Activated CD8-positive, alpha-beta memory T cell treated with anti-CD3 and anti-CD28 coated beads for 48 hours (primary cell): ENCODE measurements around the gene ARMC3.
"Not testable (repeated sequence)": the region's sequence is repeated elsewhere in the genome, so short reads cannot be mapped to it uniquely, and the experiment has no call there.

Source experiments
- DNase-seq, 3 experiments: peaks; one replicate each; pipeline ENCODE4 v3.0.0-alpha.2; 2020; ENCODE audit warnings: low read depth in 2 of 3, low spot score in 2 of 3

The ARMC3 gene

DNA sequence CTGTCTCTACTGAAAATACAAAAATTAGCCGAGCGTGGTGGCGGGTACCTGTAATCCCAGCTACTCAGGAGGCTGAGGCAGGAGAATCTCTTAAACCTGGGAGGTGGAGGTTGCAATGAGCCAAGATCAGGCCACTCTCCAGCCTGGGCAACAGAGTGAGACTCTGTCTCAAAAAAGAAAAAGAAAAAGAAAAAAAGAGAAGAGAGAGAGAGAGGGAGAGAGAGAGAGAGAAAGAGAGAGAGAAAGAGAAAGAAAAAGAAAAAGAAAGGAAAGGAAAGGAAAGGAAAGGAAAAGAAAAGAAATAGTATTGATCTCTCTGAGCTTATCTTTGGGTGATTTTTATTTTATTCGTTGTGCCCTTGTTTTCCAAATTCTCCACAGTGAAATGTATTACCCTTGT lies 1.2 kb downstream of the ARMC3 start:
- DNase-seq, result not testable (repeated sequence)

DNA sequence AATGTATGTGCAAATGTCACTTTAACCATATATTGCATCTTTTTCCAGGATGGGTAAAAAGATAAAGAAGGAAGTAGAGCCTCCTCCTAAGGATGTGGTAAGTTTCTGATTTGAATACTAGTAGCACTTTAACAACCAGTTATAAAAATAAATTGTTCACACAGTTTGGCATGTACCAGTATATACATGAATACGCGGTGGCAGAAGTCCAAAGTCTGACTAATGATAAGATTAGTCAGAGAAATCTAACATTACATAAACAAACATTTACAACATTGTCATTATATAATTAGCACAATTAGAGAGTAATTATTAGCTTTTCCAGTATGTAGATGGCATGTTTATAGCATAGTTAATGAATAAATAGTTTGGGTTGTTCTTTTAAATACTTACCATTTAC lies 4.1 kb downstream of the ARMC3 start:
- no peak for DNase-seq

DNA sequence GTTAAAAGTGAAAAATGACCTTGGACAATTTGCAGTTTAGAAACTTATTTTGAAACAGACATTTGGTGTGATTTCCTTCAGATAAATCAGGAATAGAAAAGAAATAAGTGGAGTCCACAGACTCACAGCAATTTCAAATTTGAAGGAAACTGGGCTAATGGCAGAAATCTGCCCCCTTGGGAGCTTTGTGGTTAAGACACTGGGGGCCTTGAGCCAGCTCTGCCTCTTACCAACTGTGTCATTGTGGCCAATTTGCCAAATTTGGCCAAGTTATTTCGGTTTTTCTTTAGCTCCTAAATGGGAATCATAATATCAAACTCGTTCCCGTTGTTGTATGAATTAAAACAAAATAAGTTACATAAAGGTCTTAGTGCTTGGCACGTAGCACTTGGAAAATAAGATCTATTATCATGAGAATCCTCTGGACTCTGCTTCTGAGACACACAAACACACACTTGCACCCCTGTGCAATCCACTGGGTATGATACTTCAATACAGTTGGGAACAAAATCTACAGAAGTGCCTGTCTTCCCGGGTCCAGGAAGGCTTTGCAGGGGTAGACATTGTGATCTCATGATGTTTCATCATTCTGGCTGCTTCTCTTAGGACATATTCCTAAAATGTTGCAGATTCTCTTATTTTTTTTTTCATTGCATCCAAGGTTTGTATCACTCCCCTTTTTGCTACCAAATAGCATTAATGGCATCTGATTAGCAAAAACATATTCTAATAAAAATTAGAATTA lies 4.9 kb downstream of the ARMC3 start:
- no peak for DNase-seq

DNA sequence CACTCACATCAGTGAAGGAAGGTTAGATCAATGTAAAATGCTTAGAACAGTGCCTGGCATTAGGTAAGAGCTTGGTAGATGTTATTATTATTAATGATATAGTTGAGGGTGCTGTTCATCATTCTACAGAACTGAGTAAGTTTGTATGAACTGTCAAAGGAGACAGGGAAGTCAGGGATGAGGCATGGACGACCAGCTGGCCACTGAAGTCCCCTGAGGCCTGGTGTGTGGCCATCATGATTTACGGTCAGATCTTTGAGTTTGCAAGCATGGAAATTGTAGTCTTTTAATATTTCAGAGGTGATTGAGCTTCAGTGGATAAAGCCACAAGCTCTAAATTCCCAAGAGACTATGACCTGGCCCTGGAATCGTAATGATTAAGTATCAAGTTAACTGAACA lies 6.9 kb downstream of the ARMC3 start:
- DNase-seq, result no peak

DNA sequence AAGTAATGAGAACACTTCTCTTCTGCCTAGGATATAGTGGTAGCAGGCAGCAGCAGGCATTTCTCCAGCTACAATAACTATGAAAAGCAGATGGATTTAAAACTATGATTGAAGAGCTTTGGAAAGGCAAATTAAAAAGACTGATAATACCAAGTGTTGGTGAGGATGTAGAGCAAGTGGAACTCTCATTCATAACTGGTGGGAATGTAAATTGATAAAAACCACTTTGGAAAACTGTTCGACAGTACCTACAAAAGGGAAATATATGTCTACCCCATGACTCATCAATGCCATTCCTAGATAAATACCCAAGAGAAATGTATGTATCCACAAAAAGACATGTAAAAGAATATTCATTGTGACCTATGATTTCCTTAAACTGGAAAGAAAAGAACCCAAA lies 14.6 kb downstream of the ARMC3 start:
- no peak for DNase-seq

DNA sequence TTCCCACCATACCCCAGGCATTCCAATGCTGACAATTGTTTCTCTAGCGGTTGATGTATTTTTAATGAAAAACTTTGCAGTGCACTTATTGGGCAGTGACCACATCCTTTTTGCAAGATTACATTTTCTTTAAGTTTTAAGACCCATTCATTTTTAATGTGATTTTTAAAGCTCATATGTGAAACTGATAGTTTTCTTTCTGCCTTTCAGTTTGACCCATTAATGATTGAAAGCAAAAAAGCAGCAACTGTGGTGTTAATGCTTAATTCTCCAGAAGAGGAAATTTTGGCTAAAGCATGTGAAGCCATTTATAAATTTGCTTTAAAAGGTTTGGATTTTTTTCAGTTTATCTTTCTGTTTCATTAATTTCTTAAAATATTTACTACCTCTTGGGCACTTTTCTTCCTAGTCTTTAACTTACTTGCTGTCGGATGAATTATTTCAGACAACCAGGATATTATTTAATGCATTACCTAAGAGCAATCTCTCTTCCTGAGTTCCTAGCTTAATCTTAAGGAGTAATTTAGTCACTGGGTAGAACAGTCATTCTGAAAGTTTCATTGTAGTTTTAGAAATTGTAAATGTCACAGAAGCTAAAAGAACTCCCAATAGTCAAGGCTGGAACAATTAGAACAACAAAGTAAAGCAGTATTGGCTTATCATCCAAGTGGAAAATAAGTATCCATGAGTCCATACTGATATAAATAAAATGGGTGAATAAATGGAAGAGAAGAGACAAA lies 18.3 kb downstream of the ARMC3 start:
- no peak for DNase-seq

DNA sequence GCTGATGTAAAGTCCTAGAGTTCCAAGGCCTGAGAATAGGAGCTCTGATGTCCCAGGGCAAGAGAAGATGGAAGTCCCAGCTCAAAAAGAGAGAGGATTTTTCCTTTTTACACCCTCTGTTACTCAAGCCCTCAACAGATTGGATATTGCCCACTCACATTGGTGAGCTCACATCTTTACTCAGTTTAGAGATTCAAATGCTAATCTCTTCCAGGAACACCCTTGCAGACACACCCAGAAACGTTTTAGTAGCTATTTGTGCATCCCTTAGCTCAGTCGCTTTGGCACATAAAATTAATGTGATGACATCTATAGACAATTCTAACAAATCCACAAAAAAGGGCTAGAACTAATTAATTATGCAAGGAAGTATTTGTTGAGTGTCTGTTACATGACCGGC lies 27.1 kb downstream of the ARMC3 start:
- DNase-seq, result no peak

DNA sequence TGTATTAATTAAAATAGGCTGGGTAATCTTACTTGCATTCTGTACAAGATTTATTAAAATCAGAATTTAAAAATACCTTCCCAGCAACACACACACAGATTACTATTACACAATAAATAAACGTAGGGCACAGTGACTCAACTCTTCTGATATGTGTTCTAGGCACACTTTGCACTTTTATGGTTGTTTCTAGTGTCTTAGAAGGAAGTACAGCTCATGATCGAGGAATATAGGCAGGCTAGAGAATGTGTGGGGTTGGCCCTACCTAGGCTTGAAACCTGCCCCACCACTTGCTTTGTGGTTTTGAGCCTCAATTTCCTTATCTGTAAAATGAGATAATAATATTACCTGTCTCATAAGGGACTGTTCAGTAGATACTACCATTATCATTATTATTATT lies 30.5 kb downstream of the ARMC3 start:
- DNase-seq, result no peak

DNA sequence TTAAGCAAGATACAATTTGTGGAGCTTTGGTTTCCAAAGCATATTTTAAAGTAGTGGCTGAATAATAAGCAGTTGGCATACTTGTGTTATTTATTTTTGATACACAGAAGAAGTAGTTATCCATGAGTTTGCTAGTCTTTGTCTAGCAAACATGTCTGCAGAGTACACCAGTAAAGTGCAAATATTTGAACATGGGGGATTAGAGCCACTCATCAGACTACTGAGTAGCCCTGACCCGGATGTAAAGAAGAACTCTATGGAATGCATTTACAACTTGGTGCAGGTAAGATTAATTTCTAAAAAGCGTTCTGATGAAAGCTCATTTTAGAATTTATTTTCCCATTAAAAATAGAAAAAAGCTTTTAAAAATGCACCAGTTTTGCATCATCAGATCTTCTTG lies 31.4 kb downstream of the ARMC3 start:
- no peak for DNase-seq

DNA sequence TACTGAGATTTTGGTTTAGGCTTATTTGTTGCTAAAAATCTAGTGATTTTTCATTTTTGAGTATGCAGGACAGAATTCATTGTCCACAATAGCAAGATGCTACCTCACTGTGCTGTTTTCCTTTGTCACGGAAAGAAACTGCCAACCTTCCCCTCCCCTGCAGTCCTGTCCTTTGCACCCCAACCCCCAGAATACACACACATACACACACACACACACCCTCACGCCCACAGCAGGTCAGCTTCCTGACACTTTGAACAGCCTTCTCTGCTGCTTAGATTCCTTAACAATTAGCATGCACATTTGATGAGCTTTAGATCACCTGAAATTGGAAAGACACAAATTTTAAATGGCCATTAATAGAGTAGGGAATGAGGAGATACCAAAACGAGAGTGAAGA lies 32.1 kb downstream of the ARMC3 start:
- no peak for DNase-seq

DNA sequence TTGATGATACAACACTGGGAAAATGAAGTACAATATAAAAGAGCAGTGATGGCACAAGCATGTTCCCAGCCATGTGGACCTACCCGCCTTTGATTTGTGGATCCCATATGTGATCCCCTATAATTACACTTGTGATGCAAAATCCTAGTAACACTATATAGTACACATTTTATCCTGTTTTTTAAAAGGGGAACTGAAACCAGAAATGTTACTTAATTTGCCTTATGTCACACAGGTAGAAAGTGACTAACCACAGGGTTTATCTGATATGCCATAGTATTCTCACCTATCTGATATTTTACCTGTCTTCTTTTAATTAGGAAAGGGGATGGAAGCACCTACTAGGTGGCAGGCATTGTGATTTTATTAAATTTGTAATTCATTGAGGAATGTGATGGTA lies 35.0 kb downstream of the ARMC3 start:
- DNase-seq, result no peak

DNA sequence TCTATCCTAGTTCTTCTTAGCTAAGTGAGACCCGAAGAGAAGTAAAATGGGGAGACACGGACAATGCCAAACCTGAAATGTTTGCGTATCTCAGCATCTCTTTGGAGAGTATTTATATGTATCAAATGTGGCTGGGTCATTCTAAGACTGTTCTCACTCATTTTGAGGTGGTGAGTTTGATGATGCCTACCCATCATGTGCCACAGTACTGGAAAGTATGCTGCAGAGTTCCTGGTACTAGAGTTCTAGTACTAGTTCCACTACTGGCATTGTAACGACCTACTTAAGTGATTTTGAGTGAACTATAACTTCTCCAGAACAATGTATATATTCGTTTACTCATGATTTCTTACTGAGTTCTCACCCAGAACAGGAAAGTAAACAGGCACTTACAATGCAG lies 41.9 kb downstream of the ARMC3 start:
- DNase-seq, result no peak

DNA sequence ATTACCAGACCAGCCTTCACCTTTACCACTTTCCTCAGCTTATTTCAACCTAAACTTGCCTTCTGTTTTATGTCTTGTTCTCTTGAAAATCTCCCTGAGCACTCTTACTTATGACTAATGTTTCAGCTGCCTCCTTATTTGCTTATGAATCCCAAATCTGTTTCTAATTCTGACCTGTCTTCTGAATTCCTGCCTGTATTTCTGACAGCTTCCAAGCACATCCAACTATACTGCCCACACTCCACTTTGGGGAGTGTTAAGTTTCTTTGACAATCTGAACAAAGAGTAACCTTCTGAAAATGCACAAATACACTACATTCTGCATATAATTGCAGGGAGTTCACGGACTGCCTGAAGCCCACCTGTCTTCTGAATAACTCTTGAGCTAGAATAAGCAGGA lies 48.7 kb downstream of the ARMC3 start:
- no peak for DNase-seq

DNA sequence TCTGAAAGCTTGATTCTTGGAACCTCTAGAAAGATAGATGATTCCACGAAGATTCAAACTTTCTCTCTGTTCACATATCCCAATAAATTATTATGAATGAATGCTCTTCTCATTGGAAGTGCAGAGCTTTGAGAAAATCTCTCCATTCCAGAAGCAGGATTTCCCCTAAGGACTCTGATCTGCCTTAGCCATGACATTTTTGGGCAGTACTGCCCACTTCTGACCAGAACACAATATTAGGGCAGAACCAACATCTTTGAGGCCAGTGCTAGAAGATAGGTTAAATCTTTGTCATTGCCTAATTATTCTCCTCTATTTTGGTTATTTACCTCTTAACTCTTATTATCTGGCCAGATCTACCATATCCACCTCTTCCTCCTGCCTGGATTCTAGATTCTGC lies 49.9 kb downstream of the ARMC3 start:
- no peak for DNase-seq

DNA sequence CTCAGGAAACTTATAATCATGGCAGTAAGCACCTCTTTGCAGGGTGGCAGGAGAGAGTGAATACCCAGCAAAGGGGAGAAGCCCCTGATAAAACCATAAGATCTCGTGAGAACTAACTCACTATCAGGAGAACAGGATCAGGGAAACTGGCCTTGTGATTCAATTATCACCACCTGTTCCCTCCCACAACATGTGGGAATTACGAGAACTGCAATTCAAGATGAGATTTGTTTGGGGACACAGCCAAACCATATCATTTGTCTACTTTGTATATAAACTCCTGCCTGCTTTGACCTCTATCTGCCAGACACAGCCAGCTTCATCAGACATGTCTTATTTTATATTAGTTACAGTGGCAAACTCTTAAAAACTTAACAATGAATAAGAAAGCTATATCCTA lies 50.4 kb downstream of the ARMC3 start:
- DNase-seq, result no peak

DNA sequence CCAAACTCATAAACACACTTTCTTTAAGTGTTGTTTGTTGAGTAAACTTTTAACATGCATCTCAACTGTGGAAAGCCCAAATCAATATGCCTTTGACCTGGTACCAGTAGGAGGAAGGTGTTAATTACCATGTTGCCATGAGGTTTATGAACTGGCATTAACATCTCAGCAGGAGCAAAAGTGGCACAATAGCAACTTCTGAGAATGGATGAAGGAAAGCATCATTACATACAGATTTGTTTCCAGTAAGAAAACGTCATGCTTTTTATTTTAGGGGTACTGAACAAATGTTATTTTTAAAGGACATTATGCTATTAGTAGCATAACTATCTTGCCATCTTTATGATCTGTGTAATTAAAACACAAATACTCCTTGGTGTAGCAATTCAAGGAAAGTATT lies 51.1 kb downstream of the ARMC3 start:
- DNase-seq, result no peak

DNA sequence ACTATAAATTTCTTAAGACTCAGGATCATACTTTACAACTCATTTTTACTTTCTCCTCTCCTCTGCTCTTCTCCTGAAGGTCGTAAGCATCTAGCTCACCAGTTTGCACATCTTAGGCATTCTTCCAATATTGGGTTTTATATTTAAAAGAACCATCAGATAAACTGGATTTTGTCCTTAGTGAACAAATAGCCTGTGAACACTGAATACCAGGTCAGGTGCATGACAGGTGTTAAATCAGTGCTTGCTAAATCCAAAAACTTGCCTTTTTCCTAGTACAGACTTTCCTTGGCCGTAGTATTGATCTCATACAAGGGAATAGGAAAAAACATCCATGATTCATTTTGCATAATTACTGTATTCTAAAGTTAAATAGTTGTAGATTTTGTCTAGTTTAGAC lies 53.0 kb downstream of the ARMC3 start:
- no peak for DNase-seq

DNA sequence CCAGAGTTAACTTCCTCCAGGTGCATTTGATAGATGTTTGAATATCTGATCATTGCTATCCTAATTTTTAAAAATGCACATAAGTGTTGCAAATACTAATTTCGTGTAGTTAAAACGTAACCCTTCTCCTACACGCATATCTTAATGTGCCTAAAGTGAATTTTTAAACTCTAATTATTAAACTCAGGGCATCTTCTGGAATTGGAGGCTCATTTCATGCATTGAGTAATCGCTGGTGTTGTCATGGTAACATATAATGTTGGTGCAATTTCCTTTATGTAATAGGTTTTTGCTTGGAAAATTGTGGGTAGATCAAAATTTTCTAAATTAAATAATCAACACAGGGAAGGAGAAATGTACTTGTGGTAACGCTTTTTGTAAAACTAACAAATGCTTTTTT lies 56.2 kb downstream of the ARMC3 start:
- no peak for DNase-seq

DNA sequence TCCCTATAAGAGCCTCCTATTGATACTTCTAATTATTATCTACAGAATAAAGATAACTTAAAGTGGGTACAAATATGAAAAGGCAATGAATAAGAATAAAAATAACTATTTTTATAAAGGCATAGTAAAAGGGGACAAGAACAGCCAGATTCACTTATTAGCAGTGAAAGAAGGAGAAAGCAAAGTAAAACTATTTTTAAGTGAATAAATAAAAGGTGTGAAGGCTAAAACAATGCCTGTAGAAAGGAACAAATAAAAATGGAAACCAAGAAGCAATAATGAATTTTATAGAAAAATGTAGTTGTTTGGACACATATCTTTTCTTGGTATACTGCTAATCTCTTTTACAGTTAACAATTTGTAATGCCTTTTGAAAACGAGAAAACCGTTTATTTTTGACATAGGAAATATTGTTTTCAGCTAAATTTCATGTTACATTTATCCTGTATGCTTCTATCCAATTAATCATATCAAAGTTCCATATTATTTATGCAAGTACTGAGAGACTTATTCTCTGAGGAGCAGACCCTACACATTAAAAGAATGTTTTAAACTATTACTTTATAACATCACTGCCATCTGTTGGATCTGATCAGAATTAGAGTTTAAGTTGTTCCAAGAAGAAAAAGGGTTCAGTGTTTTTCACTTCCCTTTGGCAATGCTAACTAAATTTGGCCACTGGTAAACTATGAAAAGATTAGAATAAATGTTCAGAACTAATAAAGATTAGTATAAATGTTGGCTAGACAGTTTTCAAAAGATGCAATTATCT lies 59.1 kb downstream of the ARMC3 start:
- DNase-seq, result no peak

DNA sequence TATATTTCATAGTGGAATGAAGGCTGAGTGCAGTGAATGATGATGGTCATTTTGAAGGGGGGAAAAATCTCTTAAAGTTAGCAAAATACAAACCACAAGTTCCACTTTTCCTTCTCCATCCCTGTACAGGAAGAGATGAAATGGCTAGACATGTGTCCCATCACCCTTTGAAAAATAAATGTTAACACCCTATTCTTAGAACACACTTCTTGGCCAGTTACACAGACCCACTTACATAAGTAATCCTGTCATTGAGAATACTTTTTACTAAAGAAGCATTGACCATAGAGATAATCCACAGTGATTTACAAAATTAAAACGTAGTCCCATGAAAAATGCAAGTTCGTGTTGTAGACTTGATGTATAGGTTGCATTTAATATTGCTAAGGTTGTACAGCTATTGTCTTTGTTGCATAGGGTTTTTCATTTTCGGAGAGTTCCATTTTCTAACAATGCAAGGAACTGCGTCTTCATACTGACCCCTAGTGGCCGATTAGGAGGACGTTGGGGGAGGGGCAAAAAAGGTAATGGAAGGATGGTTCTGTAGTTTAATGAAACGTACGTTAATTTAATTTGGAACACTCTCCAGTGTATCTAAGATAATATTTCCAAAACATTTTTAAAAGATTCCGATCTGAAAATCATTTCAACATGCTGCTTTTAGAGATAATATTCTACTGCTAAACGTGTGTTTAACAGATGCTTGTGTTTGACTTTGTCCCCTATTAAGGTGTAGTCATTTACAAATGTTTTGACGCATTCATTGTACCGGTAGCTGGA lies 60.9 kb downstream of the ARMC3 start:
- DNase-seq, result peak; percentile 9 to 45 (median 12)

DNA sequence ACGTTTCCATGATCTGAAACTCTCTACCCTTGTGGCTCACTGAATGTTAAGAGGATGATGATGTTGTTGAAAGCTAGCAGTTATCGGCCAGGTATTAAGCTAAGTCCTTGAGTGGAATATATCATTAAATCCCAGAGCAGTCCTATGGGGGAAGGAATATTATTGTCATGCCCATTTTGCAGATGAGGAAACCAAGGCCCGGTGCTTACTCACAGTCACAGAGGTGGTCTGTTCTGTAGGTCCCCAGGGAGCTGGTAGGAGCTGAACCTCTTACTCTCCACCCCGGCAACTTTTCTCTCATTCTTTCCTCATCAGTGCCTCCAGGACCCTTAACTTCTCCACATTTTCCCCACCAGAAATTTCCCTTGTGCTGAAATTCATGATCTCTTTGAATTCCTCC lies 62.6 kb downstream of the ARMC3 start:
- no peak for DNase-seq
